Heart left ventricle (tissue), 16 donors: ENCODE results near the gene SSBP2. TPM values are rescaled to one million over a fixed set of nuclear protein-coding genes. Genes with fewer than 3 reads are reported as not detected.

Experiments used
- ATAC-seq, 4 donors: fragments of 200-7000 bp; cut with Tn5 transposase; one replicate each; pipeline ENCODE4 v1.9.1; 2020 to 2022; ENCODE audit warnings: moderate library complexity in 4 of 4, mild to moderate bottlenecking in 3 of 4, moderate number of reproducible peaks in 1 of 4
- DNase-seq, 5 donors: peaks; one replicate each; pipeline ENCODE4 v3.0.0-alpha.2; 2020
- H3K27ac ChIP-seq, 12 donors: fragments of 200-600 bp; sonication (generic) in 4 of 12; one replicate each; pipeline versions ENCODE4 v1.5.0 to v1.8.0; 2016 to 2022; ENCODE audit warnings: mild to moderate bottlenecking in 2 of 12
- H3K27me3 ChIP-seq, 9 donors: fragments of 200-600 bp; sonication (generic) in 2 of 9; one replicate each; pipeline versions ENCODE4 v1.5.1 to v1.8.0; 2016 to 2022; ENCODE audit warnings: mild to moderate bottlenecking in 3 of 9
- H3K36me3 ChIP-seq, 9 donors: fragments of 200-600 bp; sonication (generic) in 2 of 9; one replicate each; pipeline versions ENCODE4 v1.5.0 to v1.8.0; 2018 to 2022; ENCODE audit warnings: mild to moderate bottlenecking in 2 of 9
- H3K4me1 ChIP-seq, 12 donors: fragments of 200-600 bp; sonication (generic) in 4 of 12; one replicate each; pipeline versions ENCODE4 v1.5.0 to v1.8.0; 2016 to 2022; ENCODE audit warnings: mild to moderate bottlenecking in 3 of 12
- H3K4me3 ChIP-seq, 12 donors: fragments of 200-600 bp; sonication (generic) in 4 of 12; one replicate each; pipeline versions ENCODE4 v1.5.0 to v1.8.0; 2017 to 2022; ENCODE audit warnings: mild to moderate bottlenecking in 9 of 12, moderate library complexity in 4 of 12
- H3K9me3 ChIP-seq, 12 donors: fragments of 200-600 bp; sonication (generic) in 4 of 12; one replicate each; pipeline versions ENCODE4 v1.5.0 to v1.8.0; 2016 to 2022; ENCODE audit warnings: mild to moderate bottlenecking in 1 of 12
- POLR2A ChIP-seq, 2 donors: fragments of 450-650 bp; IDR thresholded peaks; one replicate each; pipeline ENCODE4 v1.6.1; 2017; ENCODE audit warnings: antibody characterized with exemption in 2 of 2, mild to moderate bottlenecking in 2 of 2, moderate library complexity in 2 of 2
- WGBS, 4 donors: extraction: QIAGEN DNeasy Blood & Tissue Kit in 2 of 4; methylation state at CpG; one replicate each; pipeline versions ENCODE4 v1.1.5 to v1.1.7; 2013 to 2018; 5-methylcytosine and 5-hydroxymethylcytosine counted together
- intact Hi-C, 10 donors: fragments of 100-400 bp; cut with DNase I; formaldehyde crosslinking; loops; one replicate each; pipeline versions ENCODE4 v1.11.1 to v1.14.2; 2022
- polyA plus RNA-seq, 2 donors: library from polyadenylated mRNA; stranded (reverse); fragments of 200-250 nt; gene quantifications; one replicate each; pipeline ENCODE4 v1.2.3, GENCODE V29; 2013
- total RNA-seq, 9 donors: library from RNA; depleted of rRNA in 2 of 9; stranded (reverse); fragments of >200 nt in 2 of 9; fragmentation: NEBNext Ultra II Directional in 3 of 9; extraction: Animal tissue kit (Norgen Biotek cat#: 25700) in 3 of 9; gene quantifications; one replicate each; pipeline versions ENCODE4 v1.1.0 to v1.2.4, GENCODE V29; 2016 to 2023
- TF ChIP-seq, protein P1 (sequence below), 12 donors: fragments of 200-600 bp; sonication (generic) in 4 of 12; IDR thresholded peaks; one replicate each; pipeline versions ENCODE4 v1.5.0 to v1.8.0; 2018 to 2022; ENCODE audit warnings: antibody characterized with exemption in 12 of 12, mild to moderate bottlenecking in 5 of 12
- donor health status: ischemic (EF 13 %, LVEDD 7.1; RV severe dilation, severe dysfunction).
- donor health status: healthy with polysubstance abuse.
- donor health status: DM: no; HTN: yes; CAD: no.
- donor health status: DM: no; HTN: no; CAD: no.
- donor health status: ischemic (EF 25% LVEDD 6.9; RV normal size, moderate dysfunction).
- donor health status: ischemic (EF 25% LVEDD 5.7; RV mildly dilated, moderate dysfunction).
- donor health status: healthy.
- donor health status: DM: yes; HTN: yes; CAD: no.
- donor health status: ischemic (EF 35%, LVEDD 5.7; RV mildly dilated, moderate dysfunction).
- donor health status: nonischemic (EF 11% LVEDD 7.7; RV severe dilation, severe dysfunction).
- donor health status: DM: yes; HTN: yes; CAD: no.
- donor health status: PGD.
- donor health status: ischemic (EF 29% LVEDD 5.4; RV normal size, mild dysfunction).
- donor health status: nonischemic (EF 23%, LVEDD 6.1; RV moderate dilation, normal function).

The SSBP2 gene
- total and polyA plus RNA-seq, 11 donors, result 25.6 to 98.1 (median 50.7) TPM

DNA sequence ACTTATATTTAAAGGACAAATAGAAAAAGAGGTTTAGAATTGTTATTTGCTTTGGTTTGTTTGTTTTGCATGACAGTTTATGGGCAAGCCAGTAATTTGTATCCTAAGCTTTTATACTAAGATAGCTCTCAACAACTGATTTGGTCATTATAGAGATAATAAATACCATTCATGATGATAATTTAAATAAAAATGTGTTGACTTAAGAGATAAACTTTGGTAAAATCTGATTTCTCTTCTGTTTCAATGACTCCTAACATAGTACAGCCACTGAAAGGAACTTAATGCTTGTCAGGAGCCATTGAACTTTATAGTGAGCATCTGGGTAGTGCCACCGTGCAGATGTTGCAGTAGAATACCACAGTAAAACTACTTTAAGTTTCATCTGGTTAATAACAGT lies 196.2 kb downstream of the SSBP2 start:
- DNase-seq (no peak), ATAC-seq (no peak)
- Histone ChIP-seq H3K27ac (no peak overlapping the region), H3K36me3 (peaks cover 0 to 7% (median 0%) of the 10 kb centered on the region in 9 donors), H3K4me1 (peaks cover 0 to 30% (median 10%) of the 10 kb centered on the region in 12 donors), H3K4me3 (no peak overlapping the region), H3K27me3 (no peaks in the 10 kb centered on the region), H3K9me3 (no peaks in the 10 kb centered on the region)
- TF ChIP-seq POLR2A (IDR thresholded peaks at IDR 0.05), result no peak
- intact Hi-C loops, result no loop called here
- WGBS, 4 donors, result 94 to 96% (median 95%) methylated on average over 1 of the region's 1 CpG

DNA sequence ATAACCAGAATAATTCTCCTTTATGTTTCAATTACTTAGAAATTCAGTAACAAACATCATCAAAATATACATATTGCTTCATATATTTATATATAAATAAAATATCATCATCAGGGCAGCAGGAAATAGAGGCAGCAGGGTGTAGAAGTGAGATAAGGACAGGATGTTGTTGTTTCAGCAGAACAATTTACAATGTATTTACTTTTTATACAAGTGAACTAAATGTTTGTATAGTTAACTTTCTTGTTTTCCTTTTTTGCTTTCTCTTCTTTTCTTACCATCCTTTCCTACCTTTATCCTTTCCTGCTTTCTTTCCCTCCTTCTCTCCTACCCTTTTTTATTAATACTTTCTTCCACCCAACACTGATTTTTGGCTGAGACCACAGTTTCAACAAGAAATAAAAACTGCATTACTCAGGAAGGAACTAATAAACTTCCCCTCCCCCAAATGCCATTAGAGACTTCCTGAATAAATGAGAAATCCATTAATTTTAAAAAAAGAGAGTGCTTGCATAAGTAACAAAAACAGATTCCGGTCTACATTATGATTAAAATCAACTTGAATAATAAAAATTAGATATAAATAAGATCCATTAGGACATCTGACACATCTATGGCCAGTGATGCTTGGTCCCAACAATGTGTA lies 197.2 kb downstream of the SSBP2 start:
- Histone ChIP-seq H3K27me3 (no peaks in the 10 kb centered on the region), H3K27ac (no peak overlapping the region), H3K4me3 (no peak overlapping the region), H3K9me3 (no peaks in the 10 kb centered on the region), H3K36me3 (peaks cover 0 to 7% (median 0%) of the 10 kb centered on the region in 9 donors), H3K4me1 (peaks cover 0 to 30% (median 10%) of the 10 kb centered on the region in 12 donors)
- TF ChIP-seq, protein P1, sequence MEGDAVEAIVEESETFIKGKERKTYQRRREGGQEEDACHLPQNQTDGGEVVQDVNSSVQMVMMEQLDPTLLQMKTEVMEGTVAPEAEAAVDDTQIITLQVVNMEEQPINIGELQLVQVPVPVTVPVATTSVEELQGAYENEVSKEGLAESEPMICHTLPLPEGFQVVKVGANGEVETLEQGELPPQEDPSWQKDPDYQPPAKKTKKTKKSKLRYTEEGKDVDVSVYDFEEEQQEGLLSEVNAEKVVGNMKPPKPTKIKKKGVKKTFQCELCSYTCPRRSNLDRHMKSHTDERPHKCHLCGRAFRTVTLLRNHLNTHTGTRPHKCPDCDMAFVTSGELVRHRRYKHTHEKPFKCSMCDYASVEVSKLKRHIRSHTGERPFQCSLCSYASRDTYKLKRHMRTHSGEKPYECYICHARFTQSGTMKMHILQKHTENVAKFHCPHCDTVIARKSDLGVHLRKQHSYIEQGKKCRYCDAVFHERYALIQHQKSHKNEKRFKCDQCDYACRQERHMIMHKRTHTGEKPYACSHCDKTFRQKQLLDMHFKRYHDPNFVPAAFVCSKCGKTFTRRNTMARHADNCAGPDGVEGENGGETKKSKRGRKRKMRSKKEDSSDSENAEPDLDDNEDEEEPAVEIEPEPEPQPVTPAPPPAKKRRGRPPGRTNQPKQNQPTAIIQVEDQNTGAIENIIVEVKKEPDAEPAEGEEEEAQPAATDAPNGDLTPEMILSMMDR (IDR thresholded peaks at IDR 0.05), result no peak
- TF ChIP-seq POLR2A (IDR thresholded peaks at IDR 0.05), result no peak
- 37 to 66% (median 52%) methylated on average over 1 of the region's 1 CpG for WGBS, 4 donors
- no peak for ATAC-seq
- intact Hi-C loops, result no loop called here
- DNase-seq, result no peak

DNA sequence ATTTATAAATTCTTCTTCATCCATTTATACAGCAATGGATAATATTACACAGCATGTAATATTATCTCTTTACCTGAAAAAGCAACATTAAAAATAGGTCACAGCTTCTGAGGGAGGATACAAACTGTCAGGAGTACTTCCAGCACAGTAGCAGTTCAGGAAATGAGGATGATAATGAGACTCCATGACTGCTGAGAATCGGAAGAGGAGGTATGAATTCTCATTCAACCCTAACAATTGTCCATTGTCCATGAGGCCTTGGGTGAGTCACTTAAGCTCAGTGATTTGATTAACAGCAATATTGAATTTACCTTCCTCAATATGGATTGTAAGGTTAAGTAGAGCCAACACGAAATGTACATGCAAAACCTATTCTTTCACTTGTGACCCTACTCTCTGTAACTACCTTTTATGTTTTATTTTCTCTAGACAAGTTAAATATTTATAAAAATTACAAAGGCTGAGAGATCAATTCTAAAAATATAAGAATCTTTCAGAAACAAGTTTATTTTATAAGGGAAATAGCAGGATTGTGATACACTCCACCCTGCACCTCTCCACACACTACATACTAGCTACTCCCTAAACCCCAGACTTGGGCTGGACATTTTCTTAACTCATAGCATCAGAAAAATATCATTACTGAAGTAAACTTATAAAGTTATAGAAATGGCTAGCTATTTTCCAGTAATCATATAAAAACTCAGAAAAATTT lies 197.9 kb downstream of the SSBP2 start:
- peaks cover 0 to 24% (median 10%) of the 10 kb centered on the region in 12 donors for H3K4me1 ChIP-seq
- 54 to 64% (median 58%) methylated on average over 2 of the region's 2 CpGs for WGBS, 4 donors
- H3K27me3 ChIP-seq, result no peaks in the 10 kb centered on the region
- TF ChIP-seq, protein P1 (IDR thresholded peaks at IDR 0.05), result no peak
- no peak for TF ChIP-seq POLR2A (IDR thresholded peaks at IDR 0.05)
- H3K27ac ChIP-seq, result no peak overlapping the region
- peak in 2 of 4 donors; percentile 38 to 73 for ATAC-seq
- H3K36me3 ChIP-seq, result peaks cover 0 to 7% (median 0%) of the 10 kb centered on the region in 9 donors
- no peak for DNase-seq
- H3K4me3 ChIP-seq, result no peak overlapping the region
- intact Hi-C loops, result no loop called here
- no peaks in the 10 kb centered on the region for H3K9me3 ChIP-seq

DNA sequence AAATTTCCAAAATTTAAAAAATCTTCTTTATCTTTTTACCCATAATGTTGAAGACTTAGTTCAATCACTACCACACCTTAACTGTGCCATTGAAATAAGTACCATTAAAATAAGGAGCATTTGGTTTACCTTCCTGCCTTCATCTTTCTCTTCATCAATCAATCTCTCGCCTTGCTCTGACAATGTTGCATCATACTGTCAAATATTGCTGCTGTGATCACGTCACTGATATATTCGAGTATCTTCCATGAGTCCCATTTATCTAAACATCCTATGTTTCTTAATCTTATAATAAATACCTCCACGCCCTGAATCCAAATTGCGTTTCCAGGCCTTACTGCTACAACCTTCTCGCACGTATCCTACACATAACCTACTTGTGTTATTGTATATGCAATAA lies 201.8 kb downstream of the SSBP2 start:
- peaks cover 0 to 7% (median 0%) of the 10 kb centered on the region in 9 donors for H3K36me3 ChIP-seq
- WGBS, 4 donors, result 97 to 98% (median 98%) methylated on average over 7 of the region's 7 CpGs
- DNase-seq, result no peak
- H3K27ac ChIP-seq, result no peak overlapping the region
- H3K9me3 ChIP-seq, result no peaks in the 10 kb centered on the region
- no peak for ATAC-seq
- H3K4me3 ChIP-seq, result no peak overlapping the region
- intact Hi-C loops, result no loop called here
- TF ChIP-seq POLR2A (IDR thresholded peaks at IDR 0.05), result no peak
- TF ChIP-seq, protein P1 (IDR thresholded peaks at IDR 0.05), result no peak
- H3K27me3 ChIP-seq, result no peaks in the 10 kb centered on the region
- peaks cover 0 to 17% (median 9%) of the 10 kb centered on the region in 12 donors for H3K4me1 ChIP-seq
